Skeletal muscle tissue (tissue), 4 donors: Measurements from ENCODE around the gene BOLL. TPM values are rescaled to one million over a fixed set of nuclear protein-coding genes. Genes with fewer than 3 reads are reported as not detected.

Experiments used
- H3K27ac ChIP-seq: one replicate; pipeline ENCODE4 v1.7.0; 2013; ENCODE audit warnings: mild to moderate bottlenecking, low read depth, low read length, inconsistent platforms
- H3K27me3 ChIP-seq, 3 donors: one replicate each; pipeline ENCODE4 v1.7.0; 2013; ENCODE audit warnings: low read length in 3 of 3; ENCODE audit not compliant: control insufficient read depth in 3 of 3, insufficient read depth in 3 of 3
- H3K36me3 ChIP-seq, 3 donors: one replicate each; pipeline ENCODE4 v1.7.0; 2013; ENCODE audit warnings: low read length in 3 of 3; ENCODE audit not compliant: control insufficient read depth in 3 of 3, insufficient read depth in 3 of 3
- H3K4me1 ChIP-seq, 3 donors: one replicate each; pipeline ENCODE4 v1.7.0; 2013; ENCODE audit warnings: low read length in 3 of 3, mild to moderate bottlenecking in 3 of 3; ENCODE audit not compliant: control insufficient read depth in 3 of 3, insufficient read depth in 3 of 3
- H3K4me3 ChIP-seq, 3 donors: one replicate each; pipeline ENCODE4 v1.7.0; 2013; ENCODE audit warnings: low read length in 3 of 3
- H3K9ac ChIP-seq, 3 donors: one replicate each; pipeline ENCODE4 v1.7.0; 2013; ENCODE audit warnings: low read length in 3 of 3, mild to moderate bottlenecking in 3 of 3, moderate library complexity in 2 of 3, low read depth in 1 of 3
- H3K9me3 ChIP-seq, 3 donors: one replicate each; pipeline ENCODE4 v1.7.0; 2013; ENCODE audit warnings: low read length in 3 of 3; ENCODE audit not compliant: control insufficient read depth in 3 of 3
- total RNA-seq: library from RNA; depleted of rRNA; stranded (reverse); fragments of >200 nt; gene quantifications from one replicate; pipeline ENCODE4 v1.2.3, GENCODE V29; 2014
- donor health status: Osteomylitis.

Gene BOLL
- total RNA-seq, 1 donor from 2014 or later: 2.6 TPM

DNA sequence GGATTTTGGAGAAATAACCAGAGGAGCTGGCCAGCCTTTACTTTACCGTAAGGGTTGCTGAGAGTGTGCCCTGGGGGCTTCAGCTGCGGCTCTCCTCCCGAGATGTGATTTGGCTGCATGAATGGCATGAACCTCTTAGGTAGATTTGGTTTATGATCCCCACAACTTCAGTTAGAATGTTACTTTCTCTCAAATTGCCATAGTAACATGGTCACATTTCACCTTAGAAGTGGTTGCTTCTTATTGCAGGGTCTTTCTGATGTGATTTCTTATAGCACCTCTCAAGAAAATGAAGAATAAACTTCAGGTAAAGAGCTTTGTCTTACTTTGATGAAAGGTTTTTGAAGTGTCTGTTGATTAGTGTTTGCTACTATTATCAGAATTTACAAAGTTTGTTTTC lies 24.9 kb upstream of the BOLL start:
- no peaks in the 10 kb centered on the region for H3K9me3 ChIP-seq
- H3K27ac ChIP-seq: no peak overlapping the region
- no peak overlapping the region for H3K4me3 ChIP-seq

DNA sequence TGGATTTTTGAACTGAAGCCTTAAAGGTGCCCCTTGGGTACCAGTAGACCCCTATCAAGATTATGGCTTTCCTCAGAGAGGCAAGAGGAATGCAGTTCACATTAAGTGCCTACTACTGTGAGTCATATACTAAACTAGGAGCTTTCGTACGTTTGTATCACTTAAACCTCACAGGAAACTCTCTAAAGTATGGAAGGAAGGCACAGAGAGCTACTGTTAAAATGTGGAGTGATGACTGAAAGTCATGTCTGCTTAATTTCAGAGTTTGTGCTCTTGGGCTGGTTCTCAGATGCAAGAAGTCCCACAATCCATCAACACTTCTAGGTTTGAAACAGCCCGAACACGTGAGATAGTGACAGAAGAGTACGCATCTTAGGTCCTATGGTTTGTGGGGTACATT lies 23.9 kb upstream of the BOLL start:
- no peak overlapping the region for H3K9ac ChIP-seq
- peaks cover 4 to 28% (median 22%) of the 10 kb centered on the region in 3 donors for H3K4me1 ChIP-seq
- no peaks in the 10 kb centered on the region for H3K36me3 ChIP-seq
- no peak overlapping the region for H3K27ac ChIP-seq
- no peaks in the 10 kb centered on the region for H3K27me3 ChIP-seq
- H3K9me3 ChIP-seq: no peaks in the 10 kb centered on the region
- H3K4me3 ChIP-seq: peak overlapping the region in 1 of 3 donors; percentile 26

More for the DNA sequence above, 24.9 kb upstream of the BOLL start:
- Histone ChIP-seq H3K36me3 (no peaks in the 10 kb centered on the region), H3K27me3 (no peaks in the 10 kb centered on the region), H3K9ac (no peak overlapping the region), H3K4me1 (peaks cover 3 to 27% (median 20%) of the 10 kb centered on the region in 3 donors)

DNA sequence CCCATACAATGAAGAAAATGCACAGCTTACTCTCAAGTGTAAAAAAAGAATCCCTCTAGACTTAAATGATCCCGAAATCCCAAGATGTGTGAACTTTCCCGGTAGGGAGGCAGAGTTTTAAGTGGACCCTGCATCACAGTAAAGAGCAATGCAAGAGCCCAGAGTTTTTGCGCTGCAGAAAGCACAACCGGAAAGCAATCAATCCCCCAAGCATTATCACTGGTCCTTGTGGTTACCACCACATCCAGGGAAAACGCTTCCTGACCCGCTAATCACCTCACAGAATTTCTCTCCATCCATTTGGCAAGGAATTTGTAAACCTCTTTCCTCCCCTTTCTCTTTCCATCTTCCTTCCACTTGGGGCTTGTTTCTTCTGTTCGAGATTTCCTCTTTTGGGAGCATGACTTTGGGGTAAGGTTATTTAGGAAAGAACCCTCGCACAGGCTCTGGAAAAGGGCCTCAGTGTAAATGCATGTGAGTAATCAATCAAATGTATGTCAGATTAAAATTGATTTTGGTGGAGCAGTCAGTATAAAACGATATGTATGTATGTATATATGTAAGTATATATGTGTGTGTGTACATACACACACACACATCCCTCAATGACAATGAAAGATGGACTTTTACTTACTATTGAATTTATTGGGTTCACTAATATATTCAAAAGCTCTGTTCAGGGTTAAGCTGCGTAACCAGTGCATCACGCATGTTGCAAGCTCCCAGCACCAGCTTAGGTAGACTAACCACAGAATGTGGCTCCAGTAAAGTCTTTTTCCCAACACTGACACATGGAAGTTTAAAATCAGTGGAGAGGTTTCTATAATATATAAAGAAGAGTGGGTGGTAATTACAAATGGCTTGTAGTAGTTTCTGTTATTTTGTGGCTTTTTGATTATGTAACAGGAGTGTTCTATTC lies 20.9 kb upstream of the BOLL start:
- no peaks in the 10 kb centered on the region for H3K9me3 ChIP-seq
- H3K4me1 ChIP-seq: peaks cover 8 to 40% (median 32%) of the 10 kb centered on the region in 3 donors
- peak overlapping the region; percentile 80 to 82 (median 81) for H3K9ac ChIP-seq
- peak overlapping the region; percentile 77 for H3K27ac ChIP-seq
- H3K27me3 ChIP-seq: no peaks in the 10 kb centered on the region
- H3K36me3 ChIP-seq: no peaks in the 10 kb centered on the region
- peak overlapping the region; percentile 79 to 93 (median 92) for H3K4me3 ChIP-seq

- peak overlapping the region; percentile 79 to 93 (median 92) for H3K4me3 ChIP-seq
- peaks cover 0 to 4% (median 0%) of the 10 kb centered on the region in 3 donors for H3K27me3 ChIP-seq
- H3K9me3 ChIP-seq: no peaks in the 10 kb centered on the region
- no peaks in the 10 kb centered on the region for H3K36me3 ChIP-seq
- H3K9ac ChIP-seq: peak overlapping the region; percentile 80 to 82 (median 81)
- H3K4me1 ChIP-seq: peaks cover 8 to 43% (median 35%) of the 10 kb centered on the region in 3 donors
- peak overlapping the region; percentile 77 for H3K27ac ChIP-seq
These were observed 19.9 kb upstream of the BOLL start for GRCh38 chr2:197804758-197805714.

GRCh38 chr2:197804049-197804757 lies 19.1 kb upstream of the BOLL start, which contains the start of gene PLCL1:
TSS of gene PLCL1 (plus strand) at chr2:197804593.
- Histone ChIP-seq H3K36me3 (no peaks in the 10 kb centered on the region), H3K27ac (peak within 1 kb of the TSS; percentile 77), H3K27me3 (peaks cover 0 to 4% (median 0%) of the 10 kb centered on the region in 3 donors), H3K9ac (peak within 1 kb of the TSS; percentile 81 to 84 (median 82)), H3K9me3 (no peaks in the 10 kb centered on the region), H3K4me1 (peaks cover 11 to 42% (median 40%) of the 10 kb centered on the region in 3 donors), H3K4me3 (peak within 1 kb of the TSS; percentile 79 to 93 (median 92))

- Histone ChIP-seq H3K9ac (peak overlapping the region in 1 of 3 donors; percentile 16), H3K4me3 (peak overlapping the region; percentile 22 to 38 (median 33)), H3K9me3 (no peaks in the 10 kb centered on the region), H3K36me3 (no peaks in the 10 kb centered on the region), H3K4me1 (peaks cover 7 to 35% (median 35%) of the 10 kb centered on the region in 3 donors), H3K27ac (no peak overlapping the region), H3K27me3 (peaks cover 0 to 4% (median 0%) of the 10 kb centered on the region in 3 donors)
These were observed 17.9 kb upstream of the BOLL start for GRCh38 chr2:197803033-197803444.

DNA sequence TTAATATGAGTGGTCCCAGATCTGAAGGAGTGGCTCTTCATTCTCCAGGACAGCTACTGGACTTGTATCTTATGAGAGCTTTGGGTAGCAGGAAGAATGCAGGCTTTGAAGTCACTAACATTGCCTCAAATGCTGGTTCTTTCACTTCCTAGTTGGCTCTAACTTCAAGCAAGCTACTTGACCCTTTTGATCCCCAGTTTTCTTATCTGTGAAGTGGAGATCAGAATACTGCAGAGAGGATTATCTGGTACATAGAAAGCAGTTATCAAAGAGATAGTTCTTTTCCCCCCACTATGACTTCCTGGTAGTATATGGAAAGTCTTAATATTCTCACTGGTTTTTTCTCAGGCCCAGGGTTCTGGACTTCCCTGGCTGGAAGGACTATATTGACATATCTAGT lies 15.9 kb upstream of the BOLL start:
- Histone ChIP-seq H3K9ac (no peak overlapping the region), H3K4me3 (no peak overlapping the region), H3K27ac (peak overlapping the region; percentile 37), H3K4me1 (peaks cover 7 to 34% (median 28%) of the 10 kb centered on the region in 3 donors), H3K9me3 (no peaks in the 10 kb centered on the region), H3K36me3 (no peaks in the 10 kb centered on the region), H3K27me3 (peaks cover 0 to 4% (median 0%) of the 10 kb centered on the region in 3 donors)

- H3K9ac ChIP-seq: peak overlapping the region in 2 of 3 donors; percentile 41 to 60
- peaks cover 0 to 4% (median 0%) of the 10 kb centered on the region in 3 donors for H3K27me3 ChIP-seq
- H3K36me3 ChIP-seq: no peaks in the 10 kb centered on the region
- peaks cover 7 to 26% (median 20%) of the 10 kb centered on the region in 3 donors for H3K4me1 ChIP-seq
- H3K27ac ChIP-seq: peak overlapping the region; percentile 52
- H3K4me3 ChIP-seq: no peak overlapping the region
- H3K9me3 ChIP-seq: no peaks in the 10 kb centered on the region
These were observed 15.0 kb upstream of the BOLL start for GRCh38 chr2:197800091-197800490.

DNA sequence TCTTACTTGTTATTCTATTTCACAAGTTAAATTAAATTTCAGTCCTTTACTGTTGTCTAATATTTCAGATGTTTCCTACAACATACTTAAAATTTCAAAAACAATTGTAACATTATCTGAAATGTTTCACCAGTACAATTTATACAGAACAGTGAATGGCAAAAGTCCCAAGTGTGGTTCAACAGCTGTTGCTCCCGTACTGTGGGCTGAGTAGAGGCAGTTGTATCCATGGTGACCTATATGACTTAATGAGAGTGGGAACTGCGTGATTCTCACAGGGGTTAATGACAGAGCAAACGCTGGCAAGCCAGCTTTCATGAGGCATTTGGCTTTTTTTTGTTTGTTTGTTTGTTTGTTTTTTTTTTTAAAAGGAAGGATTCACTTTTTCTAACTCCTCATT lies 13.9 kb upstream of the BOLL start:
- H3K4me1 ChIP-seq: peaks cover 7 to 25% (median 18%) of the 10 kb centered on the region in 3 donors
- H3K9me3 ChIP-seq: no peaks in the 10 kb centered on the region
- peak overlapping the region in 1 of 3 donors; percentile 35 for H3K9ac ChIP-seq
- H3K27ac ChIP-seq: peak overlapping the region; percentile 52
- no peak overlapping the region for H3K4me3 ChIP-seq
- H3K36me3 ChIP-seq: no peaks in the 10 kb centered on the region
- peaks cover 0 to 4% (median 0%) of the 10 kb centered on the region in 3 donors for H3K27me3 ChIP-seq
